GM12873 (cell line): Measurements from ENCODE around the gene FBXO31.
A peak's percentile ranks its signal among the peaks of the same experiment; 100 is the strongest.

ENCODE experiments used
- CTCF ChIP-seq: IDR thresholded peaks from 2 replicates; pipeline ENCODE4 v1.5.1; 2012; ENCODE audit warnings: low read depth, mild to moderate bottlenecking, moderate library complexity, low read length, control low read depth; ENCODE audit not compliant: insufficient read depth; ENCODE audit errors: missing control alignments

FBXO31 gene

GRCh38 chr16:87291944-87292343 is 91.6 kb downstream of the FBXO31 start:
- no peak for TF ChIP-seq CTCF

DNA sequence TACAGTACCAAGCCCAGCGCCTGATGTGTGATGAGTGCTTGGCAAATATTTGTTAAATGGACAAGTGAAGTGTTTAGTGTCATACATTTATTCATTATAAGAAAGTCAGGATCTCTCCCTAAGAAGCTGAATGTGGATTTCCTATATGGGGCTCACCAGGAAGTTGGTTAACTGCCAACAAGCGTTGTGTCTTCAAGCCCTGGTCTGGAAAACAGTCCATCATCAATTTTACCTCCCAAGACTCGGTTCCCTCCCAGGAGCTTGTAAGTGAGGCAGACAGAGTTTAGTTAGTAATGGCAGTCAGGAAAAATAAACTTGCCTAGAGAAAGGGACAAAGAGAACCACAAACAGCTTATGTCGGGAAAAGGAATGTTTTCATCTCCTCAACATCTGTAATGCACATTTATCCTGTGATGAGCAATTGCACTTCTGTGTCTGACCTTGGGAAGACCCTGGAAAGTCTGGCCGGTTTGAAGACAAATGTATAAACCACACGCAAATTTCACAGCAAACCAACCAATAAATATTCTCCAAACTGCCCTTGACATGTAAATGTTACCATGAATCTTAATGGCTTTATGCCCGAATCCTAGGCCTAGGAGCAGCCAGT is 94.7 kb downstream of the FBXO31 start:
- TF ChIP-seq CTCF, result no peak

DNA sequence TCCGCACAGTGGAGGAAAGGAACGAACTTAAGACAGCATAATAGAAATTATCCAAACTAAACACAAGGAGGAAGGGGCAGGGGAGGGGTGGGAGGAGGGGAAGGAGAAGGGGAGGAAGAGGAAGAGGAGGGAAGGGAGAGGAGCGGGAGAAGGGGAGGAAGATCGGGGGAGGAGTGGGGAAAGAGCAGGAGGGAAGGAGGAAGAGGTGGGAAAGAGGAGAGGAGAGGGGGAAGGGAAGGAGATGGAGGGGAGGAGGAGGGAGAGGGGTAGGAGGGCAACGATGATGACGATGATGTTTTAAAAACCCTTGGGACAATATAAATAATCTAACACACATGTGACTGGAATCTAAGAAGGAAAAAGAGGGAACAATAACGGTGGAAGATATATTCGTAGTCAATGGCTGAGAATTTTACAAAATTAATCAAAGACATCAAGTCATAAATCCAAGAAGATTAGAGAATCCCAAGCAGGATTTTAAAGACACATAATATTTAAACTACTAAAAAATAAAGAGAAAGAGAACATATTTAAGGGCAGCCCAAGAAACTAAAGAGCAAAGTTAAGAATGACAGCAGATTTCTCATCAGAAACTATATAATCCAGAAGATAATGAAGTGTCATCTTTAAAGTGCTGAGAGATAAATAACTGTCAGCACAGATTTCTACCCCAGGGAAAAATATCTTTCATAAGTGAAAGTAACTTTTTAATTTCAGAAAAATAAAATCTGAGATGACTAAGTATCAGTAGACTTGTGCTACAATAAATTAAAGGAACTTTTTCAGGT is 96.5 kb downstream of the FBXO31 start:
- TF ChIP-seq CTCF, result no peak

DNA sequence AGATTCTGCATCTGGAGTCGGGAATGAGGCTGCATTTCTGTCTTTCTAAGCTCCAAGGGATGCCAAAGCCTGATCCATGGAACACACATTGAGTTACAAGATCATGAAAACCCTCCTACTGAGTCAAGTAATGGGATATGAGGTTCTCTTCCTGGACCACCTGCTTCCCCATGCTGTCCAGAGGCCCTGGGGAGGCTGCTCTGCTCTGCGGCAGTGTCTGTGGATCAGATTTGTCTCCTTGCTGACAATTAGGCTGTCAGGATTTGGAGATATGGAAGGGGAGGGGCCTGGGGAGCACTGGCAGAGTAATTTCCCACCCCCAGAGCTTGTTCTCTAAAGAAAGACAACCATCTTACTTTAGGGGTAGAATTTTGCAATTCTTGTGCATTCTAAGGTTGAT is 99.4 kb downstream of the FBXO31 start:
- no peak for TF ChIP-seq CTCF

- no peak for TF ChIP-seq CTCF
Measured at GRCh38 chr16:87279094-87279658, 104.4 kb downstream of the FBXO31 start.

DNA sequence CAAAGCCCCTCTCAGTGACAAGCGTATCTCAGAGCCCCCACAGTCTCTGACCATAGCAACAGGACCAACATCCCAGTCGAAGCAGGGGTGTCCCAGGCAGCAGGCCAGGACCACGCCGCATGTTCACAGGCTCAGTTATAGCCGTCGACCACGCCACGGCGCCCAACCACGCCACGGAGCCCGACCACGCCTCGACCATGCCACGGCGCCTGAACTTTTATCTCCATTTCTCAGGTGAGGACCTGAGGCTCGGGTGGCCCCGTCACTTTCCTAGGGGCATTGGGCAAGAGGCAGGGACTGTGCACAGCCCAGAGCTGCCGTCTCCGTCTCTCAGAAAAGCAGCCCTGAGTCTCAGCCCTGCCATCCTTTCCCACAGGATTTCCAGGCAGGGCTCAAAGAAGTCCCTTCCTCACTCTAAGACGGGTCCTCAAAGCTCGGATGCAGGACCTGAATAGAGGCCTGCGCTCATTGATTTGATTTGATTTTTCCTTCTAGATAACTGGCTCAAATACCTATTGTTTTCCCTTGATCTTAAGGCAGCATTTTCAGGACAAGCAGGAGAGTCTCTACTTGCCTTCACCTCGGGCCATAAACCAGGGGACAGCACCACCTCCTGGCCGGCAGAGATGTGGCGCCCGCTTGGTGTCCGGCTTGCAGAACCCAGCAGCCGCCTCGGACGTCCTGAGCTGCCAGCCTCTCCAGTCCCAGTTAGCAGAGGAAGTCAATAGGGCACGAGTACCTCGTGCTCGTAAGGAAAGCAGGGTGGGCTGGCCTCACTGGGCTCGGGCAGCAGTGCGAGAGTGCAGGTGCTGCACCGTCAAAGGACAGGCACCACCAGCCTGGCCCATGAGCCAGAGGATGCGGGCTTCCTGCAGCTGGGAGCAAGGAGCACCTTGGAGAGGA is 105.1 kb downstream of the FBXO31 start:
- peak; percentile 82 for TF ChIP-seq CTCF
